HG03432 (cell line): ENCODE results near the gene PLB1.

Experiments
- ATAC-seq: cut with Tn5 transposase; IDR thresholded peaks from one replicate; pipeline ENCODE4 v1.9.1; 2021; ENCODE audit warnings: mild to moderate bottlenecking, moderate library complexity; ENCODE audit not compliant: unreplicated experiment

PLB1 gene

GRCh38 chr2:28587526-28588291, 91.8 kb downstream of the PLB1 start:
- no peak for ATAC-seq

GRCh38 chr2:28588292-28588670, 92.4 kb downstream of the PLB1 start:
- no peak for ATAC-seq

DNA sequence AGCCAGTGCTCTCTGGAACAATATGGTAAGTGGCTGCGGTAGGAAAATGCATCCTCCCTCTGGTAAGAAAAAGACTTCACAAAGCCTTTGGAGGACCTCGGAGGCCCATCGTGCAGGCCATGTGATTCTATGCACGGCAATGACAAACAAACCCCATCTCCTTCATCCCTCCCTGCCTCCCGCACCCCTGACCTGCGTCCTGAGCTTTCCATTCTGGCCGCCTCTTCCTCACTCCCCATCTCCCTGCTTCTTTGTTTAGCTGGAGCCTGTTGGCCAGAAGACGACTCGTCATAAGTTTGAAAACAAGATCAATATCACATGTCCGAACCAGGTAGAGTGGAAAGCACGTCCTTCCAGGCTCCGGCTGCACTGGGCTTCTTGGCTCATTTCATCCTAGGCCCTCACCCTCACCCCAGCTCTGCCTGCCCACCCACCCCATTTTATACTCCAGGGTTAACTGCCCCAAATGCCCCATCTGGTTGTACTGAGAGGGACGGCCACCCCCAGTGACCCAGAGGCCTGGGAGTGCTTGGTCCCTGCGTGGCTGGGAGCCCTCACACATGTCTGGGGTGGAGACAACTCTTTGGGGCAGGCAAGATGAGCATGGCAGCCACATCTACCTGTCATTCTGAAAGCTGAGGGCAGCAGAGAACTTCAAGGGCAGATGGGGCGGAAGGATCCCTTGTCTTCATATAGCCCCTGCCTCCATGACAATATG, 94.0 kb downstream of the PLB1 start:
- ATAC-seq: no peak

DNA sequence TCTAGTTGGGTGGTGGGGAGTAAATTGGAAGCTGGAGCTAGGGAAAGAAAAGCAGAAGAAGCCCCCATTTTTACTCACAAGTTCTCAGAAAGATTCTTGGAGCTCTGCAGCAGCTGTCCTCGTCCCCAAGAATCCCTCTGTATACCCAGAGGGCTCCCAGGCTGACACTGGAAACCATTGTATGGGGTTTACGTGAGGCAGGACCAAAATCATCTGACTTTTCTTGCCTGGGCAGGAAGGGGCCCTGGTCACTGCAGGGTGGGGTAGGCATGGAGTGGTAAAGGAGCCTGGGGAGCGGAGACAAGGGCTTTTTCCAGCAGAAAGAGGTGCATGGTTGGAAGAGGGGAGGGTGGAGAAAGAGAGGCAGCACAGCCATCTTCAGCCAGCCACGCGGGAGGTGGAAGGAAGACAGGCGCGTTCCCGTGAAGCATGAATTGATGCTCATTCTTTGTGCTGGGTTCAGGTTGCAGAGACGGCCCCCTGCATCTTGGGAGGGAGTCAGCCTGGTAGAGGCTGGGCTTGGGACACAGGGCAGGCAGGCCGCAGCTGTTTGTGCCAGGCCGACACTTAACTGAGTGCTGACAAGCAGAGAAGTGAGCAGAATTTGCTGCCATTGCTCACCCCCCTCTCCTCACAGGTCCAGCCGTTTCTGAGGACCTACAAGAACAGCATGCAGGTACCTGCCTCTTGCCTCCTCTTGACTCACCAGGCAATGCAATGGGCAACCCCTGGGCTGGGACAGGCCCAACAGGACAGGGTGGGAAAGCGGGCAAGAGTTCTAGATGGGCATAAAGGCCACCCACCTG, 94.8 kb downstream of the PLB1 start:
- no peak for ATAC-seq

GRCh38 chr2:28591711-28592335, 96.0 kb downstream of the PLB1 start:
- no peak for ATAC-seq

DNA sequence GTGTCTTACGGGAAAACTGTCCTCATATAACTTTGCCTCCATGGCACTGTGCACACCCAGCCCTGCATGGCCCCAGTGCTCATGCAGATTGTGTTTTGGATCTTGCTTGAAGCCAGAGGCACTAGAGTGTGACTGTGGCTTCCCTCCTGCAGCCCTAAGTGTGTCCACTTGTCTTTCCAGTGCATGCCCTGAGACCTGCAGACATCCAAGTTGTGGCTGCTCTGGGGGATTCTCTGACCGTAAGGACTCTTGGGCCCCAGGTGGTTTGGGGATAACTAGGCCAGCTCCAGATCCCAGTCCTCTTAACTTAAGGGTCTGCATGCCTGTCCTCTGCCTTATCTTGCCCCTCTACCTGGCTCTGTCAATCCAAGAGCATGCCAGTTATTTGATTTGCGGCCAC, 96.6 kb downstream of the PLB1 start:
- no peak for ATAC-seq

GRCh38 chr2:28593160-28593755, 97.4 kb downstream of the PLB1 start:
- no peak for ATAC-seq

DNA sequence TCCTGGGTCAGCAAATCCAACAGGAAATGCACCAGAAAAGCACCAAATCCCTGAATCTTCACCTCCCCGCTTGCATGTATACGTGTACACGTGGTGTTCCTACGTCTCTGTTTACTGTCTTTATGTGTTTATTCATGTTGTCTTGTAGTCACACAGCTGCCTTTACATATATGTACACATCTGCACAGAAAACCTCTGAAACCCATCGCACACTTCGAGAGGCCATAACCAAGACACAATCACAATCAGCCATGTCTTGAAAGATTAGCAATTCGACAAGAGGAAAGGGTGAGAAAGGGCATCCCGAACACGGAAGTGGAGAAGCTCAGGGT, 98.1 kb downstream of the PLB1 start:
- ATAC-seq: no peak

- ATAC-seq: no peak
Observed at GRCh38 chr2:28594332-28595108, 98.7 kb downstream of the PLB1 start.

- ATAC-seq: no peak
Observed at GRCh38 chr2:28595323-28595722, 99.5 kb downstream of the PLB1 start.

GRCh38 chr2:28598484-28598883, 102.6 kb downstream of the PLB1 start:
- no peak for ATAC-seq

- ATAC-seq: no peak
Observed at GRCh38 chr2:28600181-28600580, 104.3 kb downstream of the PLB1 start.

DNA sequence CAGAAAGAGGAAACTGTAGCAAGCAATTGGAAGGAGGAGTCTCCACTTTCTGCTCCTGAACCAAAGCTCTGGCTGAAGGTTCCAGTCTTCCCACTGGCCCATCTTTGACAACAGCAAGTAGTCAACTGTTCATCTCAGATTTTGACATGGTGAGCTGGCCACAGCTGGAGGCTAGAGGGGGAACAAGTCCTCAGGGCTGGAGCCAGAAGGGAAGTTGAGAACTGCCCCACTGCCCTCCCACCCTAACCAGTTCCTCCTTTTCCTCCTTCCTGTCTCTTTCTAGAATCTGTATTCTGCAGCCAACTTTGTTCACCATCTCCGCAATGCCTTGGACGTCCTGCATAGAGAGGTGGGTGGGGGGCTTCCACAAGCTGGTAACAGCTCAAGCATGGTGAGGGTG, 105.8 kb downstream of the PLB1 start:
- ATAC-seq: no peak

DNA sequence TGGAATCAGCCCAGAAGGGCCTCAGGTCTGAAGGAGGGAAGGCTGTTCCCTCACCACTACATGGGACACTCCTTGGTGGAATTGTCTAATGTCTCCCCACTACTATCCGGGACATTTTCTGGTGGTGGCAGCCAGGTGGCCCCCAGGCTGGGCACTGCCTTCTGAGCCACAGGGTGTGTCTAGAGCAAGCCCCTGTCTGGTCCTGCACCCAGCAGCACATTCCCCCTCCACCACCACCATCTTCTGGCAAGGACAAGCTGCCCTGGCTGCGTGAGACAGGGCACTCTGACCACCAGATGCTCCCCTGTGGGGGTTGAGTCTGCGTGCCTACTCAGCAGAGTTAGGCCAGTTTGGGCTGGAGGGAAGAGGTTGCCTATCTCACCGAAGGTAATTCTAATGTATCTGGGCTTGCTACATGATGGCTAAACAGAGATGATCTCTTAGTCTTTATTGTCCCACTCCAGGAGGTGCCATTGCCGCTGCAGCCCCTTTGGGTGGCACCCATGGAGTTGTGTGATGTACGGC, 106.3 kb downstream of the PLB1 start:
- no peak for ATAC-seq

DNA sequence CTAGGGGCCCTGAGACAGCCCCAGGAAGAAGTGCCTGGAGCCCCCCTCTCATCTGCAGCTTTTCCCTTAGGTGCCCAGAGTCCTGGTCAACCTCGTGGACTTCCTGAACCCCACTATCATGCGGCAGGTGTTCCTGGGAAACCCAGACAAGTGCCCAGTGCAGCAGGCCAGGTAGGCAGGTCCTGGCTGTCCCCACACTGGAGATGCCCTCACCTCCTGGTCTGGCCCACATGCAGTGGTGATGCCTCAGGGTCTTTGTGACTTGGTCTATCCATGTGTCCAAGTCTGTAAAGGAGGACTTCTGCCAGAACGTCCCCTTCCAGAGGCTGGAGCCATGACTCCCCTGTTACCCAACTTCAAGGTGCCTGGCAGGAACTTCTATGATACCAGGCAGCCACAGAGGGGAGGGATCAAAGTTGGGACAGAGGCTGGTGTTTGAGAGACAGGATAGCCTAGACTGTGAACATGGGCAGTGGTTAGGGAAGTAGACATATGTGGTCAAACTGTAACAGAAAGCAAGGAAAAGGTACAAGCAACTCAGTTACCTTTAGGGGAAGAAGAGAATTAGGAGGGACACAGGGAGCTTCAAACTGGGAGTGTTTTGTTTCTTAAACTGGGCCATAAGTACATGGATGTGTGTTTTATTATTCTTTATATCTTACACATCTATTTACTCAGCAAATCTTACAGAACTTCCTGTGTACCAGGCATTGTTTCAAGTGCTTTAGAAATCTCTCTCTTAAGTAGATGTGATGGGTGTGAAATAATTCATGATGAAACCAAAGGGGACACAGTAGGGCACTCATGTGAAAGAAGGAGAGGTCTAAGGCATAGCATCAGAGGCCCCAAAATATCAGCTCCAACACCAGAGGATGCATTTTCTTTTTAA, 107.1 kb downstream of the PLB1 start:
- no peak for ATAC-seq

GRCh38 chr2:28603821-28604220, 108.0 kb downstream of the PLB1 start:
- no peak for ATAC-seq

- no peak for ATAC-seq
Observed at GRCh38 chr2:28604284-28604843, 108.5 kb downstream of the PLB1 start.

DNA sequence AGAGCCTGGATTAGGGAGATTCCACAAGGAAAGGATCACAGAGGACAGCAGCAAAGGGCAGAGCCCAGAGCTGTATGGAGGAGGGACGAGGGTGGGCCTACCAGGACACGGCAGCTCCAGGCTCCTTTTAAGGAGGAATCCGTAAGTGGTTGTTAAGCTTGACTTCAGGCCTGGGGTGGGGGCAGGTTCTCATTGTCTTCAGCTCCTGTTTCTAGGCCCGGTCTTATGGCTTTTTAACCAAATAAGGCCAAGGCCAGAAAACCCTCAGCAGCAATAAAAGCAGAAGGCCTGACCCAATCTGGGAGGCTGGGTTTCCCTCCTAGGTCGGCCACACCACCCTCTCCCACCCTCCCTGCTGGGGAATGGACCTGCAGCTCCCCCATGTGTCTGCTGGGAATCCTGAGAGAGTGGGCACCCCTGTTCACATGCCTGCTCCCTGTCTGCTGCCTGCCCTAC, 111.2 kb downstream of the PLB1 start:
- ATAC-seq: no peak
